ENCODE measurements around the gene TOM1.

TOM1 gene

GRCh38 chr22:35299673-35300499 is at the start of gene TOM1:
TSS of gene TOM1 (plus strand) at chr22:35299894. CDS start at chr22:35299929, 35 bp downstream.
- H3K27me3 ChIP-seq (ENCODE audit: control insufficient read depth, insufficient read depth, low read length): no peaks in the 10 kb centered on the region

GRCh38 chr22:35250156-35250555 is 49.5 kb upstream of the TOM1 start:
- Histone ChIP-seq H3K36me3 (ENCODE audit: control insufficient read depth, insufficient read depth, low read length) (no peaks in the 10 kb centered on the region), H3K9ac (ENCODE audit: low read depth, low read length) (no peak overlapping the region), H3K9me3 (ENCODE audit: control insufficient read depth, insufficient read depth, low read length) (no peaks in the 10 kb centered on the region), H3K27ac (ENCODE audit: low read depth, low read length) (no peak overlapping the region), H3K27me3 (ENCODE audit: control insufficient read depth, insufficient read depth, low read length) (no peaks in the 10 kb centered on the region), H3K4me1 (ENCODE audit: control insufficient read depth, insufficient read depth, low read length) (no peaks in the 10 kb centered on the region), H3K4me3 (ENCODE audit: low read depth, low read length) (no peak overlapping the region)

More at GRCh38 chr22:35299673-35300499, at the start of gene TOM1:
- no peaks in the 10 kb centered on the region for H3K9me3 ChIP-seq (ENCODE audit: control insufficient read depth, insufficient read depth, low read length)
- peaks cover 19% of the 10 kb centered on the region for H3K36me3 ChIP-seq (ENCODE audit: control insufficient read depth, insufficient read depth, low read length)
- peak within 1 kb of the TSS; percentile 60 for H3K9ac ChIP-seq (ENCODE audit: low read depth, low read length)
- H3K4me1 ChIP-seq (ENCODE audit: control insufficient read depth, insufficient read depth, low read length): no peaks in the 10 kb centered on the region; the same call in 1 of the 2 replicates
- H3K4me3 ChIP-seq (ENCODE audit: low read depth, low read length): peak within 1 kb of the TSS; percentile 90
- peak within 1 kb of the TSS; percentile 84 for H3K27ac ChIP-seq (ENCODE audit: low read depth, low read length)

GRCh38 chr22:35253946-35254345 is 45.7 kb upstream of the TOM1 start:
- Histone ChIP-seq H3K36me3 (ENCODE audit: control insufficient read depth, insufficient read depth, low read length) (no peaks in the 10 kb centered on the region), H3K9ac (ENCODE audit: low read depth, low read length) (no peak overlapping the region), H3K27ac (ENCODE audit: low read depth, low read length) (no peak overlapping the region), H3K4me1 (ENCODE audit: control insufficient read depth, insufficient read depth, low read length) (peaks cover 6% of the 10 kb centered on the region), H3K9me3 (ENCODE audit: control insufficient read depth, insufficient read depth, low read length) (no peaks in the 10 kb centered on the region), H3K4me3 (ENCODE audit: low read depth, low read length) (no peak overlapping the region), H3K27me3 (ENCODE audit: control insufficient read depth, insufficient read depth, low read length) (no peaks in the 10 kb centered on the region)

- Histone ChIP-seq H3K9ac (ENCODE audit: low read depth, low read length) (peak overlapping the region; percentile 91), H3K4me1 (ENCODE audit: control insufficient read depth, insufficient read depth, low read length) (peaks cover 7% of the 10 kb centered on the region), H3K4me3 (ENCODE audit: low read depth, low read length) (peak overlapping the region; percentile 86), H3K9me3 (ENCODE audit: control insufficient read depth, insufficient read depth, low read length) (no peaks in the 10 kb centered on the region), H3K27me3 (ENCODE audit: control insufficient read depth, insufficient read depth, low read length) (no peaks in the 10 kb centered on the region), H3K27ac (ENCODE audit: low read depth, low read length) (peak overlapping the region; percentile 96), H3K36me3 (ENCODE audit: control insufficient read depth, insufficient read depth, low read length) (peaks cover 10% of the 10 kb centered on the region; the same call in 1 of the 2 replicates)
These were observed 42.7 kb upstream of the TOM1 start for GRCh38 chr22:35257002-35257320.

- peak within 1 kb of the TSS; percentile 91 for H3K9ac ChIP-seq (ENCODE audit: low read depth, low read length)
- peaks cover 7% of the 10 kb centered on the region for H3K4me1 ChIP-seq (ENCODE audit: control insufficient read depth, insufficient read depth, low read length)
- H3K36me3 ChIP-seq (ENCODE audit: control insufficient read depth, insufficient read depth, low read length): peaks cover 16% of the 10 kb centered on the region
- peak within 1 kb of the TSS; percentile 86 for H3K4me3 ChIP-seq (ENCODE audit: low read depth, low read length)
- H3K27me3 ChIP-seq (ENCODE audit: control insufficient read depth, insufficient read depth, low read length): no peaks in the 10 kb centered on the region
- no peaks in the 10 kb centered on the region for H3K9me3 ChIP-seq (ENCODE audit: control insufficient read depth, insufficient read depth, low read length)
- H3K27ac ChIP-seq (ENCODE audit: low read depth, low read length): peak within 1 kb of the TSS; percentile 96
These were observed 42.1 kb upstream of the TOM1 start, which contains the start of gene HMGXB4 for GRCh38 chr22:35257321-35258190. TSS of gene HMGXB4 (plus strand) at chr22:35257493. CDS start at chr22:35262391, 4,898 bp downstream.

GRCh38 chr22:35258191-35258988 is 41.3 kb upstream of the TOM1 start:
- peak overlapping the region; percentile 86 for H3K4me3 ChIP-seq (ENCODE audit: low read depth, low read length)
- peaks cover 7% of the 10 kb centered on the region for H3K4me1 ChIP-seq (ENCODE audit: control insufficient read depth, insufficient read depth, low read length)
- no peaks in the 10 kb centered on the region for H3K9me3 ChIP-seq (ENCODE audit: control insufficient read depth, insufficient read depth, low read length)
- no peaks in the 10 kb centered on the region for H3K27me3 ChIP-seq (ENCODE audit: control insufficient read depth, insufficient read depth, low read length)
- H3K36me3 ChIP-seq (ENCODE audit: control insufficient read depth, insufficient read depth, low read length): peaks cover 24% of the 10 kb centered on the region
- H3K27ac ChIP-seq (ENCODE audit: low read depth, low read length): peak overlapping the region; percentile 96
- H3K9ac ChIP-seq (ENCODE audit: low read depth, low read length): peak overlapping the region; percentile 91

GRCh38 chr22:35264986-35265385 is 34.7 kb upstream of the TOM1 start:
- Histone ChIP-seq H3K4me1 (ENCODE audit: control insufficient read depth, insufficient read depth, low read length) (no peaks in the 10 kb centered on the region), H3K27ac (ENCODE audit: low read depth, low read length) (no peak overlapping the region), H3K27me3 (ENCODE audit: control insufficient read depth, insufficient read depth, low read length) (no peaks in the 10 kb centered on the region), H3K9me3 (ENCODE audit: control insufficient read depth, insufficient read depth, low read length) (no peaks in the 10 kb centered on the region), H3K9ac (ENCODE audit: low read depth, low read length) (no peak overlapping the region), H3K4me3 (ENCODE audit: low read depth, low read length) (no peak overlapping the region), H3K36me3 (ENCODE audit: control insufficient read depth, insufficient read depth, low read length) (peaks cover 85% of the 10 kb centered on the region)

GRCh38 chr22:35266277-35266676 is 33.4 kb upstream of the TOM1 start:
- no peaks in the 10 kb centered on the region for H3K9me3 ChIP-seq (ENCODE audit: control insufficient read depth, insufficient read depth, low read length)
- H3K36me3 ChIP-seq (ENCODE audit: control insufficient read depth, insufficient read depth, low read length): peaks cover 97% of the 10 kb centered on the region
- no peak overlapping the region for H3K27ac ChIP-seq (ENCODE audit: low read depth, low read length)
- no peak overlapping the region for H3K9ac ChIP-seq (ENCODE audit: low read depth, low read length)
- H3K4me1 ChIP-seq (ENCODE audit: control insufficient read depth, insufficient read depth, low read length): no peaks in the 10 kb centered on the region
- no peak overlapping the region for H3K4me3 ChIP-seq (ENCODE audit: low read depth, low read length)
- no peaks in the 10 kb centered on the region for H3K27me3 ChIP-seq (ENCODE audit: control insufficient read depth, insufficient read depth, low read length)

GRCh38 chr22:35269630-35270029 is 30.1 kb upstream of the TOM1 start:
- Histone ChIP-seq H3K36me3 (ENCODE audit: control insufficient read depth, insufficient read depth, low read length) (peaks cover 95% of the 10 kb centered on the region), H3K27ac (ENCODE audit: low read depth, low read length) (no peak overlapping the region), H3K9me3 (ENCODE audit: control insufficient read depth, insufficient read depth, low read length) (no peaks in the 10 kb centered on the region)

GRCh38 chr22:35274154-35274871 is 25.4 kb upstream of the TOM1 start:
- Histone ChIP-seq H3K27ac (ENCODE audit: low read depth, low read length) (no peak overlapping the region), H3K36me3 (ENCODE audit: control insufficient read depth, insufficient read depth, low read length) (peaks cover 75% of the 10 kb centered on the region), H3K9ac (ENCODE audit: low read depth, low read length) (no peak overlapping the region), H3K4me3 (ENCODE audit: low read depth, low read length) (no peak overlapping the region), H3K9me3 (ENCODE audit: control insufficient read depth, insufficient read depth, low read length) (no peaks in the 10 kb centered on the region), H3K27me3 (ENCODE audit: control insufficient read depth, insufficient read depth, low read length) (no peaks in the 10 kb centered on the region), H3K4me1 (ENCODE audit: control insufficient read depth, insufficient read depth, low read length) (no peaks in the 10 kb centered on the region)

More at GRCh38 chr22:35269630-35270029, 30.1 kb upstream of the TOM1 start:
- Histone ChIP-seq H3K27me3 (ENCODE audit: control insufficient read depth, insufficient read depth, low read length) (no peaks in the 10 kb centered on the region), H3K4me3 (ENCODE audit: low read depth, low read length) (no peak overlapping the region), H3K9ac (ENCODE audit: low read depth, low read length) (no peak overlapping the region), H3K4me1 (ENCODE audit: control insufficient read depth, insufficient read depth, low read length) (no peaks in the 10 kb centered on the region)
